Left cardiac atrium (tissue), 4 donors: ENCODE data around the gene CIPC. TPM values are rescaled to one million over a fixed set of nuclear protein-coding genes. Genes with fewer than 3 reads are reported as not detected.

Experiments
- ATAC-seq, 2 donors: fragments of 200-7000 bp; cut with Tn5 transposase; one replicate each; pipeline ENCODE4 v1.9.1; 2020; ENCODE audit warnings: mild to moderate bottlenecking in 2 of 2, moderate library complexity in 2 of 2
- DNase-seq: peaks from one replicate; pipeline ENCODE4 v3.0.0-alpha.2; 2020
- intact Hi-C, 2 donors: fragments of 100-400 bp; cut with DNase I; formaldehyde crosslinking; loops; one replicate each; pipeline versions ENCODE4 v1.14.1 to v1.15.1; 2022 to 2023
- long read RNA-seq: library from polyadenylated mRNA; unstranded; transcript quantifications from one replicate; pipeline ENCODE4 v2.0.0, GENCODE V29; 2021
- total RNA-seq, 2 donors: library from RNA; stranded (reverse); fragmentation: NEBNext Ultra II Directional; extraction: Animal tissue kit (Norgen Biotek cat#: 25700); gene quantifications; one replicate each; pipeline ENCODE4 v1.2.1, GENCODE V29; 2021
- donor health status: DM: no; HTN: yes; CAD: no.
- donor health status: DM: no; HTN: yes; CAD: no; lungs with severe emphysema.
- donor health status: DM: yes; HTN: yes; CAD: no.
- donor health status: Dilated cardiomyopathy.

CIPC gene
- total RNA-seq: 10 to 100 TPM; 56.2 to 57.6 TPM
- long read RNA-seq, full-length matches to known transcripts: 38 of 52 reads
- long read RNA-seq, partial matches to known transcripts: 11 of 52 reads
- long read RNA-seq, other reads (novel, unspliced or antisense): 3 of 52 reads

- peak; percentile 93 to 94 for ATAC-seq
- intact Hi-C loops: no loop called here
- peak; percentile 100 for DNase-seq
These were observed at the start of gene CIPC for GRCh38 chr14:77097700-77098528. Gene CIPC (plus strand): TSS chr14:77098258. CDS start chr14:77105709, 7,451 bp downstream.

DNA sequence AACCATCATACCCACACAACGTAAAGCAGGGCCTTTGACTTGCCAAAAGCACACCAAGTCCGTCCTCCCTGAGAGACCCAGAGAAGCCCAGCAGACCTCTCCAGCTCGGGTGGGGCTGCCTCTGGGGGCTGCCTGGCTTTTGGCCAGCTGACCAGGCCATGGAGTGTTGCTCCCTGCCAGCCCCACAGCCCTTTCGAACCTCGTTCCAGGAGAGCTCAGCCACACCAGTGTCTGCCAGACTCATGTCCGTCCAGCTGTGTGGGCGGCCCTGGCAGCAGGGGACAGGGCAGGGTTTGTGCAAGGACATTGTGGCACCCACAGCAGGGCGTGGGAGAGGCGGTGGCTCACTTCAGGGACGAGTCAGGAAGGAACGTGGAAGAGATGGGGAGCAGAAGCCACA lies 46.9 kb upstream of the CIPC start:
- DNase-seq: peak; percentile 84
- intact Hi-C loops: no loop called here
- ATAC-seq: peak; percentile 90 to 94

DNA sequence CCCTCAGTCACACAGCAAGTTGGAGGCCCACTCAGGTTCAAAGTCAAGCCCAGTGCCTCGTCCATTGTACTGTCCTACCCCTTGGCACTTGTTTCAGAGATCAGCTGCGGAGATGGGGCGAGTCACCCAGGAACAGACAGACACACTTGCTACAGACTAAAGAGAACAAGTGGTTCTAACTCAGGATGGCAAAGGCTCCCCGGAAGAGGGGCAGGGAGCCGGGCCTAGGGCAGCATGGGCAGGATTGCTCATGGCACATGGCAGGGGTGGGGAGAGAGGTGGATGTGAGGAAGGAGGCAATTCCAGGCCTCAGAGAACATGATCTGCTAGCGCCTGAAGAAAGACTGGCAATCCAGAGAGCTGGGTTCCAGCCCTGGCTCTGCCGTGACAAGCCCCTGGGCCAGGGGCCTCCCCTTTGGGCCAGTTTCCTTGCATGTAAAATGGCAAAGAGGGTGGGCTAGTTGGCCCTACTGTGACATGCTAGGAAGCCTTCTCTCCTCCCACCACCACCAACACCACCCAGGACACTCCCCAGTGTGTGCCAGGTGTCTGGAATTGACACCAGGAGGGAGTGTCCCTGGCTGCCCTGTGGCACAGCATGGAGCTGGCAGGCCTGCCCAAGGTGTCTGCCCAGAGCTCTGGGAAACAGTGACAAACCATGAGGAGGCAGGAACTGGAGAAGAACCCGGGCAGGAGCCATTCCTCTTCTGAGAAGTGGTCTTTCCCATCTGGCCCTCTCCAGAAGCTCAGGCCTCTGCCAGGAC lies 45.6 kb upstream of the CIPC start:
- ATAC-seq (peak; percentile 11 to 46), DNase-seq (no peak)
- intact Hi-C loops: loop anchor here (1.0 to 2.0 kb wide), 2 partner anchors 138 to 139 kb away; no protein-coding TSS in a partner anchor

DNA sequence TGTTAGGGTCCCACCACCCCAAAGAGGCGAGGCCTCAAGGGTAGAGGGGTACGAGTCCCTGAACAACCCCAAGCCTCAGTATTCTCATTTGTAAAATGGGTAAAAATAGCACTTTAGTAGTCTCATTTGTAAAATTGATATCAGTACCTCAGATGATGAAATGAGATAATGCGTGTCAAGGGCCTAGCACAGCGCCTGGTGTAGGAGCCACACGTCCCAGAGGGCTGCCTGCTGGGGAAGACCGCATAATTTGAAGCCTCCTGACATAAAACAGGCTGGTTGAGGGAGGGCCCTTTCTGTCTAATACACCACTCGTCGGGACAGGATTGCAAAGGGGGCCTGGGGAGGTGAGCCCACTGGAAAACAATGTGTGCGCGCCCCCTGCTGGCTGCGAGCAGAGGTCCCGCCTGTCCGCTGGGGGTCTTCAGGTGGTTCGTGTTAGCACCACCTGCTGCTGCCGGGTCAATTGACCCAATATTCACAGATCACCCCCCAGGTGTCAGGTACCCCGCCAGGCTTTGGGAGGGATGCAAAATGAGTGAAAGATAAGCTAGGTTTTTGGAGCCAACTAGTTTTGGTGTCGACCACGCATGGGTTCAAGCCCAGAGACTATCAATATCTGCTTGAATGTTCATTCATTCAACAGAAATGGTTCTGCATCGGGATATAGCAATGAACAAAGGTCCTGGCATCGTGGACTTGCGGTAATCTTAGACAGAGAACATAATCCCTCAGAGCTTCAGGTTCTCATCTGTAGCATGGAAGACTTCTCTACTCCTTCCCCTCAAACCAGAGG lies 44.8 kb upstream of the CIPC start:
- intact Hi-C loops: loop anchor here (1.0 to 2.0 kb wide), 2 partner anchors 138 to 140 kb away; no protein-coding TSS in a partner anchor
- peak; percentile 87 for DNase-seq
- peak; percentile 64 to 72 for ATAC-seq

- intact Hi-C loops: no loop called here
- no peak for DNase-seq
- no peak for ATAC-seq
These were observed 42.8 kb upstream of the CIPC start for GRCh38 chr14:77055306-77055705.

DNA sequence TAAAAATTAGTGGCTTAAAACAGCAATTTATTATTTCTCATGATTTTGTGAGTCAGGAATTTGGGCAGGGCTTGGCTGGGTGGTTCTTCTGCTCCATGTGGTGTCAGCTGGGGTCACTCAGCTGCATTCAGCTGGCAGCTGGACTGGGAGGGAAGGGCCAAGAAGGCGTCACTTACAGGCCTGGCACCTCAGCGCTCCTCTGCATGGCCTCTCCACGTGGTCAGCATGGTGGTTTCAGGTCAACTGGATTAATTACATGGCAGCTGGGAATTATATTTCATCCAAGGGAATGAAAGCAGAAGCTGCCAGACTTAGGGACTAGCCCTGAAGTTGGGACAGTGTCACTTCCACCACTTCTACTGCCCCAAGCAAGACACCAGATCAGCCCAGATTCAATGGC lies 42.1 kb upstream of the CIPC start:
- intact Hi-C loops: no loop called here
- DNase-seq (no peak), ATAC-seq (no peak)

- ATAC-seq (no peak), DNase-seq (no peak)
- intact Hi-C loops: no loop called here
These were observed 39.9 kb upstream of the CIPC start for GRCh38 chr14:77058117-77058516.

GRCh38 chr14:77058785-77059184 lies 39.3 kb upstream of the CIPC start:
- ATAC-seq (no peak), DNase-seq (no peak)
- intact Hi-C loops: no loop called here

GRCh38 chr14:77059276-77059915 lies 38.7 kb upstream of the CIPC start:
- ATAC-seq (peak; percentile 46 to 74), DNase-seq (no peak)
- intact Hi-C loops: no loop called here

- intact Hi-C loops: no loop called here
- ATAC-seq (no peak), DNase-seq (no peak)
These were observed 36.3 kb upstream of the CIPC start for GRCh38 chr14:77061630-77062257.

- DNase-seq (no peak), ATAC-seq (no peak)
- intact Hi-C loops: no loop called here
These were observed 35.8 kb upstream of the CIPC start for GRCh38 chr14:77062261-77062660.

GRCh38 chr14:77063571-77064171 lies 34.4 kb upstream of the CIPC start:
- ATAC-seq: no peak
- intact Hi-C loops: no loop called here
- DNase-seq: no peak

GRCh38 chr14:77064521-77065178 lies 33.4 kb upstream of the CIPC start:
- intact Hi-C loops: no loop called here
- DNase-seq: no peak
- ATAC-seq: no peak

DNA sequence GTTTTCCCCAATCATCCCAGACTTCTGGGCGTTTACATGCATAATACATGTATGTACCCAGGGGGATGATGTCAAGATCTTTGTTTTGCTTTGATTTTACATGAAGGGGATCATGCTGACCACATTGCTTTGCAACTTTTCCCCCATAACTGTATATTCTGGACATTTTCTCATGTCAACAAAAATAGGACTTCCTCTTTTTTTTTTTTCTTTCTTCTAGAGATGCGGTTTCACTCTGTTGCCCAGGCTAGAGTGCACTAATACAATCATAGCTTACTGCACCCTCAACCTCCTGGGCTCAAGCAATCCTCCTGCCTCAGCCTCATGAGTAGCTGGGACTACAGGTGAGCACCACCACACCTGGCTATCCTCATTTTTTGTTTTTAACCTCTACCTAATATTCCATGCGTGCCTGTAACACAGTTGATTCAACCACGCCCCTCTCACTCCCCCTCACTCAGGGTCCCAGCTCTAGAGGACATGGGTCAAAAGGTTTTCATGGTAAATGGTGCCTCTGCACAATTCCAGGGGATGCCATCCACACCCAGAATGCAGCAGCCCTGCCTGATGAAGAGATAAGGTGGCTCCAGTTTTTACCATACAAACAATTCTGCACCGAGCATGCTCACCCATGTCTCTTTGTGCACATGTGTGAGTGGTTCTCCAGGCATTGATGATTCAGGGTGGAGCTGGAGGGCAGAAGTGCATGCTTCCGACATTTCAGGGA lies 32.0 kb upstream of the CIPC start:
- intact Hi-C loops: no loop called here
- DNase-seq (no peak), ATAC-seq (no peak)

DNA sequence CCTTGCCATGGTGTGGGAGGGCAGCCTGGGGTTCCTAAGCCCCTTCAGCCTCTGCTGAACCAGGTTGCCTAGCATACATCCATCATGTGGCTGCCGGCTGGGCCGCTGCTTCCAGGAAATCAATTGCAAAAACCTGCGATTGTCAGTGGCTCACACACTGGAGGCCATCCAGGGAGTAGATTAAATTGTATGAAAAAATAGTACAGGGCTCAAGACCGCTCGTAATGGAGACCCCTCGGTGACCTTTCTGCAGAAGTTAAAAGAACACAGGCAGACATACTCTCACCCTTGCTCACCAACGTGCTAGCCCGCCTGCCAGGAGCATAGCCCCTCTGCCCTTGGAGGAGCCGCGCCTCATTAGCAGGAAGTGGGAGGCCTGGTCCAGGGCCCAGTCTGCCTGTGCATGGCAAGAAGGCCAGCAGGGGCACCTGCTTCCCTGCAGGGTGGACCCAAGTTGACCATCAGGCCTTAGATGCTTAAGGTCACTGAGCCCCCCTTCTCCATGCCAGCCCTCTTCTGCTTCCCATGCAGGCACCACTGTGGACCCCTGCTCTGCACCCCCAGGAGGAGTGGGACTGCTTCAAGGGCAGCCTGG lies 31.4 kb upstream of the CIPC start:
- intact Hi-C loops: no loop called here
- ATAC-seq (no peak), DNase-seq (no peak)
